ENCODE results near the gene CPN1. TPM values are rescaled to one million over a fixed set of nuclear protein-coding genes. Genes with fewer than 3 reads are reported as not detected.

Gene CPN1
- total and polyA plus RNA-seq, 2 of the 8 experiments (the other 6 are each of a cell fraction or from before 2014, with no cell fraction given), result 0.15 to 0.20 TPM

- H3K36me3 ChIP-seq (ENCODE audit: control insufficient read depth in 2 of 4, insufficient read depth in 4 of 4, low read length in 3 of 4), result no peaks in the 10 kb centered on the region
- H2BK20ac ChIP-seq (ENCODE audit: low read length), result no peak overlapping the region
- ChIA-PET POLR2A (ENCODE audit: partially characterized antibody) (no interaction called here), CTCF (ENCODE audit: partially characterized antibody) (interaction anchor here (0.9 to 2.6 kb wide), 6 partner anchors 31 to 168 kb away, joined by 3 to 9 read pairs (median 6); no protein-coding TSS in a partner anchor)
- H4K8ac ChIP-seq (ENCODE audit: extremely low read depth, insufficient read depth, low read length), result no peak overlapping the region
- H3K27ac ChIP-seq (ENCODE audit: low read depth, low read length), result no peak overlapping the region
- H2AFZ ChIP-seq (ENCODE audit: low read length), result no peak overlapping the region
- H3K4me2 ChIP-seq (ENCODE audit: insufficient read depth in 1 of 2, low read depth in 2 of 2, low read length in 2 of 2), result no peak overlapping the region
- DNase-seq (ENCODE audit: low read depth in 1 of 2, low spot score in 2 of 2) (no peak), FAIRE-seq (no peak)
- H2BK15ac ChIP-seq (ENCODE audit: low read length), result no peak overlapping the region
- no peaks in the 10 kb centered on the region; a peak in 2 of 7 replicates for H3K27me3 ChIP-seq (replicated peaks in 1 of 4; ENCODE audit: control insufficient read depth in 3 of 4, extremely low read depth in 1 of 4, insufficient read depth in 3 of 4, low read length in 3 of 4)
- H3K79me1 ChIP-seq (ENCODE audit: low read depth, low read length), result no peaks in the 10 kb centered on the region
- no peak for TF ChIP-seq POLR2A (IDR thresholded peaks at IDR 0.05; ENCODE audit: control extremely low read depth in 1 of 2, low read depth in 2 of 2, low read length in 2 of 2)
- TF ChIP-seq EP300 (IDR thresholded peaks at IDR 0.05; ENCODE audit: borderline replicate concordance in 1 of 2, low read depth in 2 of 2, low read length in 2 of 2), result no peak
- no peak for TF ChIP-seq FOSL1 (IDR thresholded peaks at IDR 0.05; ENCODE audit: insufficient read depth, low read depth, low read length)
- TF ChIP-seq SIN3A (conservative IDR thresholded peaks at IDR 0.05 in 1 of 2, IDR thresholded peaks at IDR 0.05 in 1 of 2; ENCODE audit: low read depth in 1 of 2, low read length in 2 of 2), result no peak
- no peak for TF ChIP-seq SAP30 (IDR thresholded peaks at IDR 0.05; ENCODE audit: insufficient read depth, insufficient replicate concordance, low read length)
- peaks cover 2% of the 10 kb centered on the region; the same call in 1 of the 2 replicates for H3K23me2 ChIP-seq (ENCODE audit: low read depth, low read length)
- no peak overlapping the region for H3K4ac ChIP-seq (replicated peaks; ENCODE audit: insufficient read length, low read depth, low read length)
- peaks cover 0 to under 1% of the 10 kb centered on the region in 2 experiments for H4K20me1 ChIP-seq (replicated peaks in 1 of 2; ENCODE audit: control insufficient read depth in 1 of 2, insufficient read depth in 2 of 2, low read length in 2 of 2)
- H3K4me3 ChIP-seq (ENCODE audit: extremely low read depth in 1 of 4, insufficient read depth in 2 of 4, low read depth in 3 of 4, low read length in 4 of 4), result no peak overlapping the region
- no peak overlapping the region for H2BK120ac ChIP-seq (replicated peaks; ENCODE audit: low read depth, low read length)
- no peaks in the 10 kb centered on the region for H3K9me3 ChIP-seq (ENCODE audit: insufficient read depth in 2 of 2, low read depth in 1 of 2, low read length in 1 of 2)
- no peak overlapping the region for H3K9ac ChIP-seq (replicated peaks in 1 of 4; ENCODE audit: extremely low read depth in 1 of 4, low read depth in 3 of 4, low read length in 3 of 4)
- H3K56ac ChIP-seq (replicated peaks; ENCODE audit: insufficient read length, low read depth, low read length), result no peak overlapping the region
- no peak overlapping the region for H2BK5ac ChIP-seq (ENCODE audit: low read depth, low read length)
- H4K91ac ChIP-seq (replicated peaks; ENCODE audit: insufficient read length, low read length), result no peak overlapping the region
- 95% methylated on average over 5 of the region's 5 CpGs; no CpG with 5 or more reads in 1 of the 2 experiments for WGBS, 2 experiments (ENCODE audit: extremely low coverage in 1 of 2, insufficient coverage in 1 of 2, insufficient read length in 1 of 2, insufficient replicate concordance in 2 of 2, low coverage in 1 of 2, low lambda C conversion rate in 2 of 2, missing lambda C conversion rate in 1 of 2)
- H3K14ac ChIP-seq (ENCODE audit: insufficient read length), result no peak overlapping the region
- H3K23ac ChIP-seq (ENCODE audit: insufficient read length), result no peak overlapping the region
- no peaks in the 10 kb centered on the region for H3K79me2 ChIP-seq (ENCODE audit: control insufficient read depth in 1 of 2, insufficient read depth in 2 of 2, low read length in 2 of 2)
- peaks cover 0 to 5% (median 3%) of the 10 kb centered on the region in 4 experiments; a peak in 3 of 7 replicates for H3K4me1 ChIP-seq (replicated peaks in 1 of 4; ENCODE audit: control insufficient read depth in 3 of 4, insufficient read depth in 4 of 4, low read length in 3 of 4)
- no peak overlapping the region for H2BK12ac ChIP-seq (ENCODE audit: low read depth, low read length)
- H3K18ac ChIP-seq (ENCODE audit: extremely low read depth, low read length), result no peak overlapping the region
- H2AK5ac ChIP-seq (ENCODE audit: low read depth, low read length), result no peak overlapping the region
- no peak overlapping the region for H4K5ac ChIP-seq (ENCODE audit: insufficient read length, low read depth, low read length)
Observed at GRCh38 chr10:100014071-100014762, 67.5 kb downstream of the CPN1 start.
